GM21423 (cell line): ENCODE measurements around the gene NSUN6.

Source experiments
- ATAC-seq: cut with Tn5 transposase; IDR thresholded peaks from one replicate; pipeline ENCODE4 v1.9.1; 2021; ENCODE audit warnings: mild to moderate bottlenecking, moderate library complexity; ENCODE audit not compliant: unreplicated experiment

NSUN6 gene

GRCh38 chr10:18651324-18652007 is at the start of gene NSUN6:
TSS of gene NSUN6 (minus strand) at chr10:18651587. CDS start at chr10:18651203, 384 bp downstream.
- ATAC-seq = peak; percentile 98

- no peak for ATAC-seq
Observed at GRCh38 chr10:18699849-18700840, 48.8 kb upstream of the NSUN6 start.

GRCh38 chr10:18690541-18690940 is 39.2 kb upstream of the NSUN6 start:
- ATAC-seq = no peak

- no peak for ATAC-seq
Observed at GRCh38 chr10:18689498-18689897, 38.1 kb upstream of the NSUN6 start.

GRCh38 chr10:18687706-18688105 is 36.3 kb upstream of the NSUN6 start:
- ATAC-seq = no peak

- ATAC-seq = no peak
Observed at GRCh38 chr10:18687195-18687594, 35.8 kb upstream of the NSUN6 start.

GRCh38 chr10:18685555-18685954 is 34.2 kb upstream of the NSUN6 start:
- no peak for ATAC-seq

GRCh38 chr10:18684953-18685352 is 33.6 kb upstream of the NSUN6 start:
- ATAC-seq = no peak

GRCh38 chr10:18684416-18684815 is 33.0 kb upstream of the NSUN6 start:
- no peak for ATAC-seq

- no peak for ATAC-seq
Observed at GRCh38 chr10:18683427-18683826, 32.0 kb upstream of the NSUN6 start.

- ATAC-seq = no peak
Observed at GRCh38 chr10:18681971-18682411, 30.6 kb upstream of the NSUN6 start.

GRCh38 chr10:18681366-18681765 is 30.0 kb upstream of the NSUN6 start:
- no peak for ATAC-seq

GRCh38 chr10:18680754-18681153 is 29.4 kb upstream of the NSUN6 start:
- no peak for ATAC-seq

- ATAC-seq = no peak
Observed at GRCh38 chr10:18675086-18675801, 23.9 kb upstream of the NSUN6 start.

- ATAC-seq = no peak
Observed at GRCh38 chr10:18668026-18668425, 16.6 kb upstream of the NSUN6 start.

- no peak for ATAC-seq
Observed at GRCh38 chr10:18666810-18667209, 15.4 kb upstream of the NSUN6 start.

- ATAC-seq = no peak
Observed at GRCh38 chr10:18665815-18666558, 14.6 kb upstream of the NSUN6 start.

GRCh38 chr10:18664841-18665478 is 13.6 kb upstream of the NSUN6 start:
- no peak for ATAC-seq

- no peak for ATAC-seq
Observed at GRCh38 chr10:18660816-18661431, 9.5 kb upstream of the NSUN6 start.
